WERI-Rb-1 (cell line): ENCODE results near the gene TBX10.

Source experiments
- DNase-seq: peaks from one replicate; pipeline ENCODE4 v3.0.0-alpha.2; 2020
- H3K27ac ChIP-seq: fragments of 250-450 bp; sonication (Bioruptor Pico); 2 replicates; pipeline ENCODE4 v1.5.1; 2020; ENCODE audit warnings: mild to moderate bottlenecking, moderate library complexity
- H3K27me3 ChIP-seq: fragments of 250-450 bp; sonication (Bioruptor Pico); 2 replicates; pipeline ENCODE4 v1.5.1; 2021; ENCODE audit warnings: mild to moderate bottlenecking, low read depth, moderate library complexity; ENCODE audit not compliant: insufficient read depth, severe bottlenecking
- H3K36me3 ChIP-seq: fragments of 250-450 bp; sonication (Bioruptor Pico); 2 replicates; pipeline ENCODE4 v1.5.1; 2020; ENCODE audit warnings: mild to moderate bottlenecking, moderate library complexity
- H3K4me3 ChIP-seq: 2 replicates; pipeline ENCODE4 v1.5.1; 2011; ENCODE audit warnings: low read depth, mild to moderate bottlenecking, control low read depth, low read length
- H3K9me3 ChIP-seq: fragments of 250-450 bp; sonication (Bioruptor Pico); 2 replicates; pipeline ENCODE4 v1.5.1; 2021; ENCODE audit warnings: mild to moderate bottlenecking, moderate library complexity; ENCODE audit not compliant: severe bottlenecking
- TF ChIP-seq, protein P1 (sequence below): IDR thresholded peaks from 2 replicates; pipeline ENCODE4 v1.5.1; 2011; ENCODE audit warnings: low read depth, mild to moderate bottlenecking, control low read depth, inconsistent platforms, low read length

The TBX10 gene

DNA sequence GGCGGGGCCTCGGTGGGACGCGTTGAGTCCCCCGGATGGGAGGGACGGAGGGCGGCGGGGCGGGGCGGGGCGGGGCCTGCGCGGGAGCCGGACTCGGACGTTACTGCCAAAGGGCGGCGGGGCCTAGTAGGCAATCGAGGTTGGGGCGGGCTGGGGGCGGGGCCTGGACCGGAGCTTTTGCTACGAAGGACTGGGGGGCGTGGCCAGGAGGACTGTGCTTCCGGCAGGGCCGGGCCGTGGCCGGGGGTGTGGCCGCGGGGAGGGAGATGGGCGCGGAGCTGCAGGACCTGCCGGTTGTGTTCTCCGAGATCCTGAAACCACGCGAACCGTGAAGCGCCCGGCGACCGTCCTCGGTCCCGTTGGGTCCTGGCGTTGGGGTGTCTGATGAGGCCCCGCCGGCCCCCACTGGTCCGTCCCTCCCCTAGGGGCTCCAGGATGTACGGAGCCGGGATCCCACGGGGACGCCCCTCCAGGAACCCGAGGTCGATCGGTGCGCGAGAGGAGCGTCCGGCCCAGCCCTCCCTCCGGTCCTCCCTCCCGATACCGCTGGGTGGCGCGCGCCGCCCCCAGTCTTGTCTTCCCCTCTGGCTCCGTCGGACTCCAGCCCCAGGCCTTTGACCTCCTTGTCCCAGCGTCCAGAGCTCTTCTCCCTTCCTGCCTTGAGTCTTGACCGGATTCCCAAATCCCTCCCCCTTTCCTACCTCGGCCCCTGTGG is 9.2 kb downstream of the TBX10 start:
- H3K9me3 ChIP-seq, result no peaks in the 10 kb centered on the region
- TF ChIP-seq, protein P1, sequence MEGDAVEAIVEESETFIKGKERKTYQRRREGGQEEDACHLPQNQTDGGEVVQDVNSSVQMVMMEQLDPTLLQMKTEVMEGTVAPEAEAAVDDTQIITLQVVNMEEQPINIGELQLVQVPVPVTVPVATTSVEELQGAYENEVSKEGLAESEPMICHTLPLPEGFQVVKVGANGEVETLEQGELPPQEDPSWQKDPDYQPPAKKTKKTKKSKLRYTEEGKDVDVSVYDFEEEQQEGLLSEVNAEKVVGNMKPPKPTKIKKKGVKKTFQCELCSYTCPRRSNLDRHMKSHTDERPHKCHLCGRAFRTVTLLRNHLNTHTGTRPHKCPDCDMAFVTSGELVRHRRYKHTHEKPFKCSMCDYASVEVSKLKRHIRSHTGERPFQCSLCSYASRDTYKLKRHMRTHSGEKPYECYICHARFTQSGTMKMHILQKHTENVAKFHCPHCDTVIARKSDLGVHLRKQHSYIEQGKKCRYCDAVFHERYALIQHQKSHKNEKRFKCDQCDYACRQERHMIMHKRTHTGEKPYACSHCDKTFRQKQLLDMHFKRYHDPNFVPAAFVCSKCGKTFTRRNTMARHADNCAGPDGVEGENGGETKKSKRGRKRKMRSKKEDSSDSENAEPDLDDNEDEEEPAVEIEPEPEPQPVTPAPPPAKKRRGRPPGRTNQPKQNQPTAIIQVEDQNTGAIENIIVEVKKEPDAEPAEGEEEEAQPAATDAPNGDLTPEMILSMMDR, result peak; percentile 91
- H3K27me3 ChIP-seq, result no peaks in the 10 kb centered on the region
- peak overlapping the region; percentile 68 for H3K4me3 ChIP-seq
- no peaks in the 10 kb centered on the region for H3K36me3 ChIP-seq
- peak overlapping the region; percentile 64 for H3K27ac ChIP-seq
- peak; percentile 98 for DNase-seq

DNA sequence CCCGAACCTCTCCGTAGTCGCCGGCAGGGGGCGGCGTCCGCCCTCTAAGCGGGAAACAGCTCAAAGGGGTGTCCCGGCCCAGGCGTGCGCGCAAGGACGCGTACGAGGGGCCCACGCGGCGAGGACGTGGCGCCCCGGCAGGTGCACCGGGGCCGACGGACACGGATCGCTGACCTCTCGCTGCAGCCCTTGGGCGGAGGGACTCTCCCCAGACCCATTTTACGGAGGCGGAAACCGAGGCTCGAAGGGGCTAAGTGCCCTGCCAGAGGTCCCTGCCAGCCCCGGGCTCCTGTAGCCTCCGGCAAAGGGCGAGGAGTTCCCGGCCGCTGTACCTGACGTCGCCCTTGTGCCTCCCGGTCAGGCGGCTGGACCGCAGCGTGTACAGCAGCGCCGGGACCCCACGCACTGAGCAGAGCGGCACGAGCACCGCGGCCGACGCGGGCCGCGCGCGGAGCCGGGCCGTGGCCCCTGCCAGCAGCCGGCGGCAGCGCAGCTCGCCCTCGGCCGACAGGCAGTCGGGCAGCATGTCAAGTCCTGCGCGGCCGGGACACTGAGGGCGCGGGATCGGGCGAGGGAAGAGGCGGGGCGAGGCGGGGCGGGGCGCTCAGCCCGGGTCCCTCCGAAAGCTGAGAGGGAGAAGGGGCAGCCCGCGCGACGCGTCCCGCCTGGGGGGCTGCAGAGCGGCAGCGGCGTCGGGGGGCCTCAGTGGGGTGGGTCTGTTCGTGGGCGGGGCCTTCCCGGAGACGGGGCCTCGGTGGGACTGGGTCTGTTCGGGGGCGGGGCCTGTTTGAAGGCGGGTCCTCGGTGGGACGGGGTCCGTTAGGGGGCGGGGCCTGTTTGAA is 10.0 kb downstream of the TBX10 start, which contains the start of gene NUDT8:
Gene NUDT8 (minus strand): TSS at position 552 of the 842 bp plus-strand sequence. CDS start 26 bp downstream, at position 526.
- Histone ChIP-seq H3K27ac (peak within 1 kb of the TSS; percentile 81), H3K27me3 (no peaks in the 10 kb centered on the region), H3K9me3 (no peaks in the 10 kb centered on the region), H3K36me3 (no peaks in the 10 kb centered on the region), H3K4me3 (peak within 1 kb of the TSS; percentile 68)
- TF ChIP-seq, protein P1, result peak; percentile 82
- DNase-seq, result peak; percentile 86

DNA sequence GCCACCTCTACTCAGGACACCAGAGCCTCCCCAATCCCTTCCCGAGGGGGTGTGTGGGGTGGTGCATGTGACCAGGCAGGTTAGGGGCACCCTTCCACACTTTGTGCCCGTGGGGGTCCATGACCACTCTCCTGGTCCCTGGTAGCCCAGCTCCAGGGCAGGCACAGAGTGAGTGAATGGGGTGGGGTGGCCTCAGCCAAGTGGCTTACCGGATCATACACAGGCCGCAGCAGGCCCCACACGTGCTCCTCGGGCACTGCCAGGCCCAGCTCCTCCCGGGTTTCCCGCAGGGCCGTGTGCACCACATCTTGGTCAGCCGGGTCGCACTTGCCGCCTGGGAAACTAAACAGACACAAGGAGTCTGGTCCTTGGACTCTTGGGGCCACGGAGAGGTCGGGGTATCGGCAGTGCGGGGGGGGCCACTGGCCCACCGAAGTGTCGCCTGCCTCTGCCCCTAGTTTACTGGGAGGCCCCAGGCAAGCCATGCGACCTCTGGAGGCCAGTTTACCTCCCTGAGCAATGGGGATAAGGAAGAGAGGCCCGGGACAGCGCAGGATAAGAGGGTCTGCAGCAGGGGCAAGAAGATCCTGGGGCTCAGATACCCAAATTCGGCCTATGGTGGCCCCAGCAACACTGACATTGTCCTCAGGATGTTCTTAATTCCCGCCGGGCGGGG is 10.7 kb downstream of the TBX10 start:
- H3K27ac ChIP-seq, result no peak overlapping the region
- no peaks in the 10 kb centered on the region for H3K36me3 ChIP-seq
- DNase-seq, result no peak
- peak overlapping the region; percentile 44 for H3K4me3 ChIP-seq
- no peaks in the 10 kb centered on the region for H3K9me3 ChIP-seq
- no peaks in the 10 kb centered on the region for H3K27me3 ChIP-seq
- TF ChIP-seq, protein P1, result no peak

DNA sequence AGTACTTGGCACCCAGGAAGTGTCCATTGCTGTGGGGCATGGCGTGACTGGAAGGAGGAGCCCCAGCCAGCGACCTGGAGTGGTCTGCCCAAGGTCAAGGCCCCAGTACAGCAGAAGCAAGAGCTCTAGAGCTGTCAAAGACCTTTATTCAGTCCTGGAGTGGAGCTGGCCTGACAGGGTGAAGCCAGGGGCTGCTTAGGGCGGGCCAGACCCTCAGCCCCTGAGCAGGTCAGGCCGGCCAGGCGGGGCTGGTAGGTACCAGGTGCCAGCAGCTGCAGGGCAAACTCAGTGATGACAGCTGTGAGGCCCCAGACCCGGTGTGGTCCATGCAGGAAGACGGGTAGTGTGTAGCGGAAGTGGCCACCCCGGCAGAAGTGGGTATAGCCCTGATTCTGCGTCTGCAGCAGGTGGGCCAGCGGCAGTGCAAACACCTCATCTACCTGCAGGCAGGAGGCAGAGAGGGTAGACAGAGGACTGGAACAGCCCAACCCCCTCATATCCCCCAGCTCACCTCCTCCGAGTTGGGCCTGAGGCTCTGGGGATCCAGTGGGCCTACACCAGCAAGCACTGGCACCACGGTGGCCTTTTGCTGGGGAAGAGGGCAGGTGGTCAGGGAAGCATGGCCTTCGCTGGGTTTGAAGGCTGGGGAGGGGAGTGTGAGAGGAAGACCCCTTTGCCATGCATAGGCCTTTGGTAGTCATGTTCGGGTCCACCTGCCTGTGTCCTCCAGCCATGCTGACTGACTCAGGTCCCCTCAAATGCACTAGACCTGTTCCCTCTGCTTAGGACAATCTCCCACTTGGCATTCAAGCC is 11.5 kb downstream of the TBX10 start:
- Histone ChIP-seq H3K27me3 (no peaks in the 10 kb centered on the region), H3K27ac (no peak overlapping the region), H3K36me3 (no peaks in the 10 kb centered on the region), H3K9me3 (no peaks in the 10 kb centered on the region), H3K4me3 (no peak overlapping the region)
- TF ChIP-seq, protein P1, result no peak
- no peak for DNase-seq

DNA sequence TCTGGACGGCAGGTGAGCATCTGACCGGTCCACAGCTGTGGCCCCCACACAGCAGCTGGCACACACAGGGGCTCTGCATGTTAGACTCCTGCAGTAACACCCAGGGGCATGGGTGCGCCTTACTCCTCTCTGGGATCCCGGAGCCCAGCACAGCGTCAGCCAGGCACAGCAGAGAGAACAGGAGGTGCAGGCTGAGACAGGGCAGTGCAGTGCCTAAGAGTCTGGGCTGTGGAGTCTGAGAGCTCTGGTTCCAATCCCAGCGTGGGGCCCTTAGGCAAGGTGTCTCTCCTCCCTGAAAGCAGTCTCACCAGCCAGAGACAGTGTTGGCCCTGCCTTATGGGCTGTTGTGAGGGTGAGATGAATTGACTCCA is 12.1 kb downstream of the TBX10 start:
- H3K36me3 ChIP-seq, result no peaks in the 10 kb centered on the region
- H3K27ac ChIP-seq, result no peak overlapping the region
- no peaks in the 10 kb centered on the region for H3K9me3 ChIP-seq
- no peak for DNase-seq
- TF ChIP-seq, protein P1, result no peak
- no peaks in the 10 kb centered on the region for H3K27me3 ChIP-seq
- H3K4me3 ChIP-seq, result no peak overlapping the region
